Hematopoietic multipotent progenitor cell (in vitro differentiated cells): ENCODE data around the gene AKAP3. TPM values are rescaled to one million over a fixed set of nuclear protein-coding genes. Genes with fewer than 3 reads are reported as not detected.
A peak's percentile ranks its signal among the peaks of the same experiment; 100 is the strongest.

ENCODE experiments used
- DNase-seq, 3 donors: peaks; one replicate each; pipeline ENCODE4 v3.0.0-alpha.2; 2011 to 2015; ENCODE audit warnings: low read depth in 2 of 3, low spot score in 2 of 3
- total RNA-seq: library from RNA; depleted of rRNA; stranded (reverse); fragments of >200 nt; gene quantifications from one replicate; pipeline ENCODE4 v1.2.3, GENCODE V29; 2012

The AKAP3 gene
- 1.1 TPM for total RNA-seq

DNA sequence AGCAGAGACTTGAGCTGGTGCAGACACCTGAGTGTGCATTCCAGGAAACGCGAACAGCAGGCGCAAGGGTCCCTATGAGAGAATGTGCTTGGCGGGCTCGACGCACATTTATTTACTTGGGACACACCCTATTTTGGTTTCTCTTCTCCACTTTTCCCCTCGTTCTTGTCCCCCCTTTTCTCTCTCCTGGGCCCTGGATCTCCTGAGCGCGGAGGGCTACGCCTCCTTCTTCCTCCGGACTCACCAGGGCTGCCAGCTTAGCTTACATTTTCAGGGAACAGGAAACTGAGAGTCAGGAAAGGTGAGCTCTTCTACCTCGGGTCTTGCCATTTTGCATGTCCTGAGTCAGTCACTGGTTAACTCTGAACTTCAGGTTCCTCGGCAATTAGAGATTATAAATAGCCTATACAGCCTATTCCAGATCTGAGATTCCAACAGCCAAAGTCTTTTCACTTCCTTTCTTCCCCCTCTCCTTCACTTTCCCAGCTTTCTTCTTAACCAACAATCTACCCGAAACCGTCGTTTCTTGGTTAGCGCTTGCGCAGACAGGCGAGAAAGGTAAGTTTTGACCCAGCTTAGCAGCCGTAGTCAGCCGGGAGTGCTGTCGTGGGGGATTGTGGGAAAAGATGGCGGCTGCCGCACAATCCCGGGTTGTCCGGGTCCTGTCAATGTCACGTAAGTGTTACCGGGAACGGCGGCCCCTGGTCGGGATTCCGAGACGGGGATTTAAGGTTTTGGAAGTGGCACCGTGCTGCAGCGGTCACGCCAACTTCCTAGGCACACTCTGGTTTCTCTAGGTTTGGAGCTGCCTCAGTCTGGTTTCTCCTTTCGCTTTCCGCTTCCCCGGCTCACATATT is at the start of gene AKAP3, which contains the start of gene NDUFA9:
Gene AKAP3, minus strand, starts transcription at position 551 of the 857 bp plus-strand sequence. CDS start 10,855 bp downstream, outside the sequence.
Gene NDUFA9, plus strand, starts transcription at position 614 of the 857 bp plus-strand sequence. Its CDS starts 13 bp downstream, at position 627.
- peak; percentile 65 to 79 (median 78) for DNase-seq

GRCh38 chr12:4690760-4691159 is 41.9 kb upstream of the AKAP3 start:
- no peak for DNase-seq

- DNase-seq = no peak
Measured at GRCh38 chr12:4685317-4685716, 36.5 kb upstream of the AKAP3 start.

- DNase-seq = no peak
Measured at GRCh38 chr12:4681732-4682131, 32.9 kb upstream of the AKAP3 start.

GRCh38 chr12:4679711-4680110 is 30.9 kb upstream of the AKAP3 start:
- no peak for DNase-seq

GRCh38 chr12:4665236-4665635 is 16.4 kb upstream of the AKAP3 start:
- DNase-seq = no peak

GRCh38 chr12:4663971-4664505 is 15.2 kb upstream of the AKAP3 start:
- DNase-seq = no peak

GRCh38 chr12:4653691-4654090 is 4.8 kb upstream of the AKAP3 start:
- DNase-seq = no peak

GRCh38 chr12:4653257-4653656 is 4.4 kb upstream of the AKAP3 start:
- no peak for DNase-seq

GRCh38 chr12:4649358-4649661 is 459 bp upstream of the AKAP3 start:
- no peak for DNase-seq

GRCh38 chr12:4648104-4648500 is 749 bp downstream of the AKAP3 start:
- DNase-seq = peak in 2 of 3 donors; percentile 54 to 65

DNA sequence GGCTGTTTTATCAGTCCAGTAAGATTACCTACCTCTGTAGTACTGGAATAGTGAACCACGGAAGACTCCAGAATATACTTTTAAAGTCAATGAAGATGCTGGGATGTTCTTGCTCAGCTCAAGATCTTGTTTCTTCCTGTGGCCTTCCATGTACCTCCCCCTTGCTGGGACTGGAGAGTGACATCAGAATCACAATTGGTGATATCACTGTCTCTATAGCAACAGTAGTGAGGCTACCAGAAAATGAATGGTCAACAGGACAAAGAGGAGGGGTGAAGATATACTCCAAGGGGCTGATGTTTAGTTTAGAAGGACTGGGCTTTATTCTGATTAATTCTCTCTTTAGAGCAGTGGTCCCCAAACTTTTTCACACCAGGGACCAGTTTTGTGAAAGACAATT is 3.8 kb downstream of the AKAP3 start:
- DNase-seq = no peak

GRCh38 chr12:4643747-4644146 is 5.1 kb downstream of the AKAP3 start:
- DNase-seq = no peak

DNA sequence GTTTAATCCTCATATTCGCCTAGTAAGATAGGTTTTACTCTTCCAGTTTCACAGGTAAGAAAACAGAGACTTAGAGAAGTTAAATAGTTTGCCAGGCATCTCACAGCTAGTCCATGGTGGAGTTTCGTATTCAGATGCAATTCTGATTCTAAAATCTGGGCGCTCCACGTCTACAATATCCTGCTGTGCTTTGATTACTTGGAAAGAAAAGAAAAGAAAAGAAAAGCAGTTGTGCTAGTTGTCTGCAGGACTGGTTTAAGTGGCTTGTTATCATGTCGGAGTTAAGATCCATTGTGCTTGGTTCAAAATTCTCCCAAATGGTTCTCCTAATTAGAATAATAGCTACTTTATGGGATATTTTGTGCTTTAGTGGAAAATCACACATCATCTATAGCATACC is 18.6 kb downstream of the AKAP3 start:
- DNase-seq = no peak

- DNase-seq = no peak
Measured at GRCh38 chr12:4628406-4628805, 20.4 kb downstream of the AKAP3 start.

DNA sequence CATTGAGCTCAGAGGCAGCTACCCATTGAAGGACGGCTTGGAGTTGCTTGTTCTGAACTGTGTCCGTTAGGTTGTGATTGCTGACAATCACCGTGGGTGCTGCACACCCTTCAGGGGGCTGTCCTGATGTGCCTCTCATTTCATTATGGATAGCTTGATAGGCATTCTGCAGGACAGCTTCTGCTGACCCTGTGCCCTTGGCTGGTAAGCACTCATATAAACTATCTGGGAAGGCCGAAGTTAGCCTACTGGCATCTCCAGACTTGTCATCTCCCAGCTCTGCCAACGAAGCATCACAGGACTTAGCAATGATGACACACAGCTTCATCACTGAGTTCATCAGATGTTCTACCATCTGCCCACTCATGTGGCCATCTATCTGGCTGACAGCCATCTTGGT is 22.3 kb downstream of the AKAP3 start:
- DNase-seq = no peak

DNA sequence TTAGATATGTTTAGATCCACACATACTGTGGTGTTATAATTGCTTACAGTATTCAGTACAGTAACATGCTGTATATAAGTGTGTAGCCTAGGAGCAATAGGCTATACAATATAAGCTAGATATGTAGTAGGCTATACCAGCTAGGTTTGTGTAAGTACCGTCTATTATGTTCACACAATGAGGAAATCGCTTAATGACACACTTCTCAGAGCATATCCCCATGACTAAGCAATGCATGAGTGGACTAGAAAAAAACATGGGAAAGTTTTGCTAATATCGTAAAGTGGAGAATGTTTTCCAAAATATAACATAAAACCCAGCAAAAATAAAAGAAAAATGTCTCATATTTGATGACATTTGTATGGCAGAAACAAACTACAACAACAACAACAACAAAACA is 27.3 kb downstream of the AKAP3 start:
- no peak for DNase-seq

- no peak for DNase-seq
Measured at GRCh38 chr12:4615667-4616066, 33.2 kb downstream of the AKAP3 start.

DNA sequence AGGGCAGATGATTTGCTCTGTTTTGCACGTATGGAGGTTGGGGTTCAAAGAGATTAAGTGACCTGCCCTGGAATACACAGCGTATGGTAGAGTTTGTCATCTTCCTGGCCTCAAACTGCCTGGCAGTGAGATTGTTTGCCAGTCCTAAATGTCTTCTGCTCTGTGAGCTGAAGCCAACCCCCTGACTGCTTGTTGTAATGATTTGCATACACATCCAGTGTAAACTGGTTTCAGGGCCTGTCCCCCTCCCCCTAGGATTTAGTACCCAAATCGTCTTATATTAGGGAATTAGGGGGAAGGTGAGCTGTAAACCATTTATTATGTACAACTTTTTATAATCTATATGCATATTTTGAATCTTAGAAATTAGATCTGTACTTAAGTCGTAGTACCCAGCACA is 38.4 kb downstream of the AKAP3 start:
- DNase-seq = no peak

GRCh38 chr12:4609071-4609470 is 39.8 kb downstream of the AKAP3 start:
- no peak for DNase-seq

DNA sequence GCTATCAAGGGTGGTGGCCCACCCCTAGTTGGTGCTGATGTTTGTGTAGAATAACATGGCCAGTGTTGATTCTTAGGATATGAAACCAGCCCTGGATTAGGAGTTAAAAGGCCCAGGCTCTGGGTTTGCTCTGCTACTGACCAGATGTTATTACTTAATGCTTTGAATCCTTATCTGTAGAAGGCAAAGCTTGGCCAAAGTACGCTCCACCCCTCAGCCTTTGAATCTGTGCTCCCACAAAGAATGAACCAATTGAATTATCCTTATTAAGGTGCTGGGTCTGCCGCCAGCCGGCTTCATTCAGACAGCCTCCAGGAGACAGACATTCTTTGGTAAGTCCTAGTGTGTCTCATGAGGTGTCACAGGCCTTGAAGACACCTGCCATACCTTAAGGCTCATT is 41.8 kb downstream of the AKAP3 start:
- no peak for DNase-seq

DNA sequence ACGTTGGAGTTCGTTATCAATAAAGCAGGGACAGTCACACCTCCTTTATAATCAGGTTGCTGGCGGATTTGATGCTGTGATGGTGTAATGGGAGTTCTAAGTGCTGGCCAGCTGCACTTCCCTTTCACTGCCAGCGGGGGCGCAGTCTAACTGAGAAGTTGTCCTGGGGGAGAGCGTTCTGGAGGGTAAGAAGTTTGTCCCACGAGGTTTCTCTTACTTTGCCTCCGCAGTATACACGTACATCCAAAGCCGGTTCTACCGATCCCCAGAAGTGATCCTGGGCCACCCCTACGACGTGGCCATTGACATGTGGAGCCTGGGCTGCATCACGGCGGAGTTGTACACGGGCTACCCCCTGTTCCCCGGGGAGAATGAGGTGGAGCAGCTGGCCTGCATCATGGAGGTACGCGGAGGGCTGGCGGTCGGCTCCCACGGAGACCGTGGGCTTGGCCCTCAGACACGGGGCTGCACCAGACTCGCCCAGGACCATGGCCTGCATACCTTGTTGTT is 44.1 kb downstream of the AKAP3 start:
- DNase-seq = peak; percentile 53 to 90 (median 81)
